Activated CD8-positive, alpha-beta memory T cell treated with anti-CD3 and anti-CD28 coated beads, Interleukin-2, amount 50 U/mL, for 48 hours (primary cell): ENCODE data around the gene RHNO1.
"Not testable (repeated sequence)": the region's sequence is repeated elsewhere in the genome, so short reads cannot be mapped to it uniquely, and the experiment has no call there.

Source experiments
- DNase-seq: peaks from one replicate; pipeline ENCODE4 v3.0.0-alpha.2; 2020

The RHNO1 gene

GRCh38 chr12:2858944-2859421 lies 18.0 kb upstream of the RHNO1 start:
- DNase-seq, result no peak

GRCh38 chr12:2860170-2860569 lies 16.9 kb upstream of the RHNO1 start:
- no peak for DNase-seq

- no peak for DNase-seq
Observed at GRCh38 chr12:2862876-2863275, 14.1 kb upstream of the RHNO1 start.

GRCh38 chr12:2863402-2863801 lies 13.6 kb upstream of the RHNO1 start:
- not testable (repeated sequence) for DNase-seq

GRCh38 chr12:2864198-2864597 lies 12.8 kb upstream of the RHNO1 start:
- no peak for DNase-seq

GRCh38 chr12:2868986-2869632 lies 7.9 kb upstream of the RHNO1 start:
- not testable (repeated sequence) for DNase-seq

GRCh38 chr12:2876431-2877046 lies 484 bp upstream of the RHNO1 start:
- DNase-seq, result no peak

GRCh38 chr12:2877953-2878732 lies 1.1 kb downstream of the RHNO1 start:
- no peak for DNase-seq

GRCh38 chr12:2879853-2880252 lies 2.8 kb downstream of the RHNO1 start:
- DNase-seq, result no peak

GRCh38 chr12:2884810-2885209 lies 7.8 kb downstream of the RHNO1 start:
- DNase-seq, result no peak

- DNase-seq, result no peak
Observed at GRCh38 chr12:2886768-2887450, 9.9 kb downstream of the RHNO1 start.

- DNase-seq, result no peak
Observed at GRCh38 chr12:2890001-2890387, 13.0 kb downstream of the RHNO1 start.

- peak; percentile 99 for DNase-seq
Observed at GRCh38 chr12:2890388-2891239, 13.6 kb downstream of the RHNO1 start, which contains the start of gene TULP3. TSS of gene TULP3 (plus strand) at chr12:2890891. CDS start at chr12:2890948, 57 bp downstream.

GRCh38 chr12:2891240-2892053 lies 14.4 kb downstream of the RHNO1 start:
- DNase-seq, result no peak

- no peak for DNase-seq
Observed at GRCh38 chr12:2892246-2892645, 15.2 kb downstream of the RHNO1 start.

- DNase-seq, result no peak
Observed at GRCh38 chr12:2893007-2893406, 16.0 kb downstream of the RHNO1 start.

GRCh38 chr12:2895051-2895451 lies 18.0 kb downstream of the RHNO1 start:
- no peak for DNase-seq

GRCh38 chr12:2895511-2895910 lies 18.5 kb downstream of the RHNO1 start:
- DNase-seq, result no peak

- DNase-seq, result no peak
Observed at GRCh38 chr12:2897418-2897817, 20.4 kb downstream of the RHNO1 start.

GRCh38 chr12:2900642-2901041 lies 23.6 kb downstream of the RHNO1 start:
- DNase-seq, result no peak

GRCh38 chr12:2902272-2902880 lies 25.4 kb downstream of the RHNO1 start:
- DNase-seq, result no peak
